ENCODE measurements around the gene EVPL.
"Not testable (repeated sequence)": the region's sequence is repeated elsewhere in the genome, so short reads cannot be mapped to it uniquely, and the experiment has no call there.

Gene EVPL

GRCh38 chr17:76048025-76048605, 21.0 kb upstream of the EVPL start:
- no peak for DNase-seq (ENCODE audit: low read depth in 4 of 4, low spot score in 1 of 4)

GRCh38 chr17:76046064-76046463, 19.0 kb upstream of the EVPL start:
- DNase-seq (ENCODE audit: low read depth in 4 of 4, low spot score in 1 of 4), result no peak

GRCh38 chr17:76044475-76045007, 17.4 kb upstream of the EVPL start:
- DNase-seq (ENCODE audit: low read depth in 4 of 4, low spot score in 1 of 4), result not testable (repeated sequence)

GRCh38 chr17:76042868-76043267, 15.8 kb upstream of the EVPL start:
- DNase-seq (ENCODE audit: low read depth in 4 of 4, low spot score in 1 of 4), result not testable (repeated sequence)

GRCh38 chr17:76040376-76040775, 13.3 kb upstream of the EVPL start:
- DNase-seq (ENCODE audit: low read depth in 4 of 4, low spot score in 1 of 4), result no peak

GRCh38 chr17:76039121-76039520, 12.0 kb upstream of the EVPL start:
- DNase-seq (ENCODE audit: low read depth in 4 of 4, low spot score in 1 of 4), result no peak

GRCh38 chr17:76038050-76038449, 10.9 kb upstream of the EVPL start:
- DNase-seq (ENCODE audit: low read depth in 4 of 4, low spot score in 1 of 4), result no peak

GRCh38 chr17:76036497-76037261, 9.6 kb upstream of the EVPL start:
- DNase-seq (ENCODE audit: low read depth in 4 of 4, low spot score in 1 of 4), result no peak

- DNase-seq (ENCODE audit: low read depth in 4 of 4, low spot score in 1 of 4), result no peak
Measured at GRCh38 chr17:76034428-76035350, 7.6 kb upstream of the EVPL start.

- DNase-seq (ENCODE audit: low read depth in 4 of 4, low spot score in 1 of 4), result no peak
Measured at GRCh38 chr17:76033139-76033538, 6.0 kb upstream of the EVPL start.

GRCh38 chr17:76032780-76033108, 5.6 kb upstream of the EVPL start:
- no peak for DNase-seq (ENCODE audit: low read depth in 4 of 4, low spot score in 1 of 4)

- no peak for DNase-seq (ENCODE audit: low read depth in 4 of 4, low spot score in 1 of 4)
Measured at GRCh38 chr17:76032073-76032779, 5.1 kb upstream of the EVPL start.

- DNase-seq (ENCODE audit: low read depth in 4 of 4, low spot score in 1 of 4), result no peak
Measured at GRCh38 chr17:76026714-76027158, 370 bp downstream of the EVPL start.

GRCh38 chr17:76025294-76025693, 1.8 kb downstream of the EVPL start:
- DNase-seq (ENCODE audit: low read depth in 4 of 4, low spot score in 1 of 4), result no peak

GRCh38 chr17:76024353-76024752, 2.8 kb downstream of the EVPL start:
- no peak for DNase-seq (ENCODE audit: low read depth in 4 of 4, low spot score in 1 of 4)

- no peak for DNase-seq (ENCODE audit: low read depth in 4 of 4, low spot score in 1 of 4)
Measured at GRCh38 chr17:76023900-76024237, 3.2 kb downstream of the EVPL start.

GRCh38 chr17:76022973-76023899, 3.9 kb downstream of the EVPL start:
- no peak for DNase-seq (ENCODE audit: low read depth in 4 of 4, low spot score in 1 of 4)

- DNase-seq (ENCODE audit: low read depth in 4 of 4, low spot score in 1 of 4), result no peak
Measured at GRCh38 chr17:76022285-76022684, 4.8 kb downstream of the EVPL start.

GRCh38 chr17:76019833-76020467, 7.2 kb downstream of the EVPL start:
- no peak for DNase-seq (ENCODE audit: low read depth in 4 of 4, low spot score in 1 of 4)

- no peak for DNase-seq (ENCODE audit: low read depth in 4 of 4, low spot score in 1 of 4)
Measured at GRCh38 chr17:76018801-76019200, 8.3 kb downstream of the EVPL start.
